Measurements from ENCODE around the gene MMP2. TPM values are rescaled to one million over a fixed set of nuclear protein-coding genes. Genes with fewer than 3 reads are reported as not detected.

Gene MMP2
- total RNA-seq, 1 experiment from 2014 or later: 1.5 TPM

GRCh38 chr16:55495616-55496289, 16.8 kb downstream of the MMP2 start:
- Histone ChIP-seq H3K4me3 (replicated peaks in 1 of 2; ENCODE audit: low read depth in 1 of 2, low read length in 2 of 2) (no peak overlapping the region), H3K36me3 (ENCODE audit: control insufficient read depth in 1 of 2, insufficient read depth in 2 of 2, low read length in 2 of 2) (no peaks in the 10 kb centered on the region), H3K9me2 (ENCODE audit: insufficient read depth) (no peaks in the 10 kb centered on the region), H3K79me2 (ENCODE audit: insufficient read depth, low read length) (no peaks in the 10 kb centered on the region), H3K27me3 (ENCODE audit: insufficient read depth, low read length) (no peaks in the 10 kb centered on the region), H3K4me1 (ENCODE audit: control insufficient read depth in 1 of 2, insufficient read depth in 2 of 2, low read length in 2 of 2) (peaks cover 10 to 16% of the 10 kb centered on the region in 2 experiments), H3K9me3 (ENCODE audit: control insufficient read depth in 1 of 2, insufficient read depth in 1 of 2, low read depth in 1 of 2, low read length in 2 of 2) (no peaks in the 10 kb centered on the region), H2AFZ (ENCODE audit: low read depth, low read length, poor library complexity, severe bottlenecking) (no peak overlapping the region), H3K4me2 (ENCODE audit: low read length) (no peak overlapping the region), H3K27ac (ENCODE audit: low read depth, low read length) (no peak overlapping the region), H4K20me1 (ENCODE audit: insufficient read depth) (no peaks in the 10 kb centered on the region), H3K9ac (ENCODE audit: low read length) (no peak overlapping the region)
- RAD21 ChIA-PET (ENCODE audit: low non-redundant PET in 1 of 2, low total read pairs in 2 of 2, uncharacterized antibody in 2 of 2, unreplicated experiment in 2 of 2): interaction anchor here in 1 of 2 experiments (0.7 kb wide), 1 partner anchor 206 kb away, joined by 3 read pairs; no protein-coding TSS in a partner anchor
- no TSS peak for BruUV-seq (replicated peaks)
- no peak for ATAC-seq
- no peak for DNase-seq (ENCODE audit: low read depth, low spot score)
- no peak for TF ChIP-seq SP1 (IDR thresholded peaks at IDR 0.05; ENCODE audit: low read depth)
- no peak for TF ChIP-seq ATF3 (IDR thresholded peaks at IDR 0.05)
- no peak for TF ChIP-seq EZH2 (IDR thresholded peaks at IDR 0.05)
- no peak for TF ChIP-seq ZNF274 (IDR thresholded peaks at IDR 0.05; ENCODE audit: low read depth, low read length)
- no peak for TF ChIP-seq CEBPB (IDR thresholded peaks at IDR 0.05; ENCODE audit: low read depth)
- no peak for TF ChIP-seq SRF (IDR thresholded peaks at IDR 0.05; ENCODE audit: low read depth)
- TF ChIP-seq CTCF (IDR thresholded peaks at IDR 0.05 in 2 of 3, conservative IDR thresholded peaks at IDR 0.05 in 1 of 3; ENCODE audit: borderline replicate concordance in 1 of 3, insufficient read depth in 1 of 3, low read depth in 2 of 3, low read length in 2 of 3): no peak
- no peak for TF ChIP-seq CBX3 (IDR thresholded peaks at IDR 0.05; ENCODE audit: low read depth)
- no peak for TF ChIP-seq ELF1 (IDR thresholded peaks at IDR 0.05; ENCODE audit: borderline replicate concordance, low read depth)
- no peak for TF ChIP-seq POLR2A (IDR thresholded peaks at IDR 0.05; ENCODE audit: borderline replicate concordance, extremely low read depth, insufficient read depth, insufficient read length)
- TF ChIP-seq FOSL1 (IDR thresholded peaks at IDR 0.05; ENCODE audit: low read depth): no peak
- TF ChIP-seq JUND (IDR thresholded peaks at IDR 0.05): no peak
- TF ChIP-seq EGR1 (IDR thresholded peaks at IDR 0.05; ENCODE audit: low read depth): no peak
- TF ChIP-seq EZH2phosphoT487 (IDR thresholded peaks at IDR 0.05; ENCODE audit: borderline replicate concordance): no peak
- no peak for TF ChIP-seq REST (IDR thresholded peaks at IDR 0.05; ENCODE audit: low read depth)
- TF ChIP-seq TCF7L2 (IDR thresholded peaks at IDR 0.05; ENCODE audit: borderline replicate concordance, extremely low read depth, insufficient read depth, insufficient read length): no peak
- POLR2A ChIA-PET: interaction anchor here (1.3 kb wide), 1 partner anchor 25 kb away, joined by 3 read pairs; no protein-coding TSS in a partner anchor
- CTCF ChIA-PET: interaction anchor here (1.0 to 1.7 kb wide), 5 partner anchors 11 to 206 kb away, joined by 3 to 14 read pairs (median 7); no protein-coding TSS in a partner anchor
- intact Hi-C loops (cut with micrococcal nuclease): loop anchor here (1.0 to 2.0 kb wide), 2 partner anchors 47 to 208 kb away; no protein-coding TSS in a partner anchor
